Lower leg skin (tissue), 4 donors: Measurements from ENCODE around the gene STK25. TPM values are rescaled to one million over a fixed set of nuclear protein-coding genes. Genes with fewer than 3 reads are reported as not detected.
A peak's percentile ranks its signal among the peaks of the same experiment; 100 is the strongest.

Experiments
- DNase-seq, 2 donors: peaks; one replicate each; pipeline ENCODE4 v3.0.0-alpha.2; 2019; ENCODE audit warnings: low spot score in 2 of 2
- H3K4me3 ChIP-seq: fragments of 200-600 bp; sonication (generic); 2 replicates; pipeline ENCODE4 v1.5.1; 2017; ENCODE audit warnings: mild to moderate bottlenecking, low read depth; ENCODE audit not compliant: poor library complexity, severe bottlenecking
- POLR2A ChIP-seq, 2 donors: fragments of 450-650 bp; IDR thresholded peaks; one replicate each; pipeline ENCODE4 v1.6.1; 2016 to 2017; ENCODE audit warnings: antibody characterized with exemption in 2 of 2, mild to moderate bottlenecking in 1 of 2, moderate library complexity in 1 of 2
- WGBS, 2 donors: methylation state at CpG; one replicate each; pipeline ENCODE4 v1.1.5; 2018; 5-methylcytosine and 5-hydroxymethylcytosine counted together
- intact Hi-C: fragments of 100-400 bp; cut with DNase I; formaldehyde crosslinking; loops from one replicate; pipeline ENCODE4 v1.15.0; 2023; ENCODE audit warnings: low total_unique reads
- total RNA-seq, 4 donors: library from RNA; depleted of rRNA; stranded (reverse); fragments of >200 nt; gene quantifications; one replicate each; pipeline ENCODE4 v1.1.0, GENCODE V29; 2016
- TF ChIP-seq, protein P1 (sequence below), 3 donors: fragments of 450-650 bp; IDR thresholded peaks; one replicate each; pipeline ENCODE4 v1.5.1; 2016; ENCODE audit warnings: antibody characterized with exemption in 3 of 3, mild to moderate bottlenecking in 3 of 3, moderate library complexity in 2 of 3

Gene STK25
- 100 to 1,000 TPM; 137 to 315 (median 188) TPM for total RNA-seq

DNA sequence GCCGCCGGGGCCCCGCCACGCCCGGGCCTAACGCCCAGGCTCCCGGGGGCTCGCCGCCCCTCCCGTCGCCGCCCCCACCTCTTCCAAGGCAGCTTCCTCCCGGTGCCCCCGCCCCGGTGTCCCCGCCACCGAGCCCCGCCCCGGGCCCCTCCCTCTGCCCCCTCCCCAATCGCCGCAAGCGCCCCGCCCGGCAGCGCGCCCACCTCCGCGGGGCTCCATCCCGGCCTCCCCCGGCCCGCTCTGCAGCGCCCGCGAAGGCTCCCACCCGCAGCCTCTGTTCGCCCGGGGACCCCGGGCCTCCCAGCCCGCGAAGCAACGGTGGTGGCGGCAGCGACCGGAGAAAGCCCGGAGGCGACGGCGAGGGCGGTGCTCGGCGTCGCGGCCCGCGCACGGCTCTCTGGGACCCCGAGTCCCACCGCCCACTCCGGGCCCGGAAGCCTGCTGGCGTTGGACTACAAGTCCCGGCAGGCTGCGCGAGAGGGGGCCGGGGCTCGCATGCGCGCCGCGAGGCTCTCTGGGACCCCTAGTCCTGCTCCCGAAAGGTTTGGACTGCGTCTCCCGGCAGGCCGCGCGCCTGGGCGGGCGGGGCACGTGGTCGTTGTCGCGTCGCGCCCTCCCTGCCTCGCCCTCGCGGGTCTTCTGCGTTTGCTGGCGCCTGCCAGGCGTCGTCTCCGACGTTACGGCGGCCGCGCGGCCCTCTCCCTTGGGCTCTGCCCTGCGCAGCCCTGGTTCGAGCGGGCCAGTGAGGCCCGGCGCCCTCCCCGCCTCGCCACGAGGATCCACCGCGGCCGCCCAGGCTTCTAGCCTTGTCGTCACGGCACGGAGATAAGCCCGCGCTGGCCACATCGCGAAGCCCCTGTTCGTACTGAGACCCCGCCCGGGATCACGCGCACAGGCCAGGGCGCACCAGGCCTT is at the start of gene STK25:
Gene STK25, minus strand, starts transcription at position 345 of the 915 bp plus-strand sequence. CDS start 549 bp downstream, outside the sequence.
- intact Hi-C loops = loop anchor here (10.0 kb wide), 1 partner anchor 376 kb away; no protein-coding TSS in a partner anchor
- peak within 1 kb of the TSS; percentile 89 for H3K4me3 ChIP-seq
- TF ChIP-seq POLR2A (IDR thresholded peaks at IDR 0.05) = no peak
- TF ChIP-seq, protein P1, sequence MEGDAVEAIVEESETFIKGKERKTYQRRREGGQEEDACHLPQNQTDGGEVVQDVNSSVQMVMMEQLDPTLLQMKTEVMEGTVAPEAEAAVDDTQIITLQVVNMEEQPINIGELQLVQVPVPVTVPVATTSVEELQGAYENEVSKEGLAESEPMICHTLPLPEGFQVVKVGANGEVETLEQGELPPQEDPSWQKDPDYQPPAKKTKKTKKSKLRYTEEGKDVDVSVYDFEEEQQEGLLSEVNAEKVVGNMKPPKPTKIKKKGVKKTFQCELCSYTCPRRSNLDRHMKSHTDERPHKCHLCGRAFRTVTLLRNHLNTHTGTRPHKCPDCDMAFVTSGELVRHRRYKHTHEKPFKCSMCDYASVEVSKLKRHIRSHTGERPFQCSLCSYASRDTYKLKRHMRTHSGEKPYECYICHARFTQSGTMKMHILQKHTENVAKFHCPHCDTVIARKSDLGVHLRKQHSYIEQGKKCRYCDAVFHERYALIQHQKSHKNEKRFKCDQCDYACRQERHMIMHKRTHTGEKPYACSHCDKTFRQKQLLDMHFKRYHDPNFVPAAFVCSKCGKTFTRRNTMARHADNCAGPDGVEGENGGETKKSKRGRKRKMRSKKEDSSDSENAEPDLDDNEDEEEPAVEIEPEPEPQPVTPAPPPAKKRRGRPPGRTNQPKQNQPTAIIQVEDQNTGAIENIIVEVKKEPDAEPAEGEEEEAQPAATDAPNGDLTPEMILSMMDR (IDR thresholded peaks at IDR 0.05) = no peak
- WGBS, 2 donors = 0 to 1% methylated on average over 8 to 80 of the region's 122 CpGs
- peak; percentile 97 to 99 for DNase-seq

DNA sequence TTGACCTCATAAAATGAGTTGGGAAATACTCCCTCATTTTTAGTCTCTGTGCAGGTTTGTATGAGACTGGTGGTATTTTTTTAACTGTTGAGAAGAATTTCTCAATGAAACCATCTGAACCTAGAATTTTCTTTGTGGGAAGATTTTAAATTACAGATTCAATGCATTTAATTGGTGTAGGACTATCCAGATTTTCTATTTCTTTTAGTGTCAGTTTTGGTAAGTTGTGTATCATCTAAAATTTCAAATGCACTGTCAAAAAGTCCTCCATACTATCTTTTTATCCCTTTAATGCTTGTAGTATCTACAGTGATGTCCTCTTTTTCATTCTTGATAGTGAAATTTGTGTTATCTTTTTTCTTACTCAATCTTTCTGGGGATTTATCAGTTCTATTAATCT is 48.4 kb upstream of the STK25 start:
- TF ChIP-seq, protein P1 (IDR thresholded peaks at IDR 0.05) = no peak
- no peak for TF ChIP-seq POLR2A (IDR thresholded peaks at IDR 0.05)
- no peak overlapping the region for H3K4me3 ChIP-seq

DNA sequence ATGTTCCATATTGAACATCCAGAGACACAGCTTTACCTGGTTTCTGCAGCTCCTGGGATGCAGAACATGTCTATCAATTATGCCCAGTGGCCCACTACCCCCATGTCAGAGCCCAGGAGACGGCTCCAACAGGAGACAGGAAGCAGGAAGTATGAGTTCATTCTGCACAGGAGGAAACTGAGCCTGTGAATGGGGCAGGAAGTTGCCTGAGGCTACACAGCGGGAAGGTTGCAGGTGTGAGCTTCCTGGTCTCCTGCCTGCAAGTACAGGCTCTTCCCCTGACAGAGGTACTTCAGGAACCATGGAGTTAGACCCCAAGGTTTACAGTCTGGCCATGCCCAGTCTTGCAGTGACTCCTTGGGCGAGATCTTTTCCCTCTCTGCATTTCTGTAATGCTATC is 47.3 kb upstream of the STK25 start:
- no peak for DNase-seq
- TF ChIP-seq, protein P1 (IDR thresholded peaks at IDR 0.05) = no peak
- no peak for TF ChIP-seq POLR2A (IDR thresholded peaks at IDR 0.05)
- H3K4me3 ChIP-seq = no peak overlapping the region
- intact Hi-C loops = no loop called here
- WGBS, 2 donors = 27 to 36% methylated on average over 3 of the region's 3 CpGs

More for the DNA sequence above, 48.4 kb upstream of the STK25 start:
- no peak for DNase-seq
- intact Hi-C loops = no loop called here

DNA sequence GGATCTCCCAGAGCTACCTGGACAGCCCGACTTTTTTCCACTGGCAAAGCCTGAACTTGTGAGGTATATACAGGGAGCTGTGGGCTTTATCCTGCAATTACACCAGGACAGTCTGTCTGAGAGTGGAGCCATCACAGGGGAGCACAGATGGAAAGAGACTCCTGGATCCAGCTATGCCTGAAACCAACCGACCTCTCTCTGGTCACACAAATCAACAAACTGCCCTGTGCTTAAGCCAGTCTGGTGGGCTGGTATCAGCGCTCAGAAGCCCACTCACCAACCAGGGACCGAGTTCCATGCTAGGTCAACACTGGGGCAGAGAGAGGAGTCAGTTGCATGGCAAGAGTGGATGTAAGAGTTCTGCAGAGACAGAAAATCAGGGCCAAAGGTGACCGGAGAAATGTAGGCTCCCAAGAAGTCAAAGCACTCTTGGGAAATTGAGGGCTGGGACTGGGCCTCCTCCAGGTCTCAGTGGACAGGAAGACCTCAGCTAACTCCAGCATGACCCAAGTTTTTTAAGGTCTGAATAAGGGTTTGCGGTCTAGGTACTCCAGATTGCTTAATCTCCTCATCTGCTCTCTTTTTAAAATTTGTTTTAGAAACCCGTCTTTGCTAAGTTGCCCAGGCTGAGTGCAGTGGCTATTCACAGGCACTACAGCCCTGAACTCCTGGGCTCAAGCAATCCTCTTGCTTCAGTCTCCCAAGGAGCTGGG is 46.4 kb upstream of the STK25 start:
- TF ChIP-seq POLR2A (IDR thresholded peaks at IDR 0.05) = no peak
- TF ChIP-seq, protein P1 (IDR thresholded peaks at IDR 0.05) = no peak

DNA sequence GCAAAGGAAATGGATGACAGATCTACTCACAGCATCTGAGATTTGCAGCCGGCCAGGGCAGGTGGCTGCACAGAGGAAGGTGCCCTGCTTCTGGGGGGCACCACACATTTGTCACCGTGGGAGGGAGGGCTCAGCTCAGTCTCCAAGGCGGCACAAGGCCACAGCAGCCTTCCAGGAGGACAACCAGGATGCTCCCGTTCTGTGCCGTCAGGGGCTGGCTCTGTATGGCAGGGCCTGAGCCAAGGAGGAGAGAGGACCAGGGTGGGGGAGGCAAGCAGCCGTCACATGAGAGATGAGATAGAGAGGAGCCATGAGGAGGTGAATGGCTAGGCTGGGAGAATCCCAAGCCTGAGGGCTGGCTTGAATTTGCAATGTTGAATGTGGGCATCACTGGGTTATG is 45.6 kb upstream of the STK25 start:
- 63 to 74% methylated on average over 5 to 6 of the region's 6 CpGs for WGBS, 2 donors
- intact Hi-C loops = no loop called here

More for the DNA sequence above, 46.4 kb upstream of the STK25 start:
- intact Hi-C loops = no loop called here
- H3K4me3 ChIP-seq = no peak overlapping the region
- WGBS, 2 donors = 85 to 87% methylated on average over 7 of the region's 7 CpGs
- DNase-seq = no peak

More for the DNA sequence above, 45.6 kb upstream of the STK25 start:
- no peak for DNase-seq
- no peak overlapping the region for H3K4me3 ChIP-seq
- TF ChIP-seq POLR2A (IDR thresholded peaks at IDR 0.05) = no peak
- TF ChIP-seq, protein P1 (IDR thresholded peaks at IDR 0.05) = no peak
